GM18507 (cell line): ENCODE data around the gene PNO1.
"Not testable (repeated sequence)": the region's sequence is repeated elsewhere in the genome, so short reads cannot be mapped to it uniquely, and the experiment has no call there.

Experiments
- DNase-seq: peaks from one replicate; pipeline ENCODE4 v3.0.0; 2011; ENCODE audit warnings: low read depth; ENCODE audit not compliant: insufficient read length; ENCODE audit errors: extremely low spot score
- FAIRE-seq: peaks from 2 replicates; lab custom pipeline; 2011; peaks lifted over from hg19 to GRCh38; lab: Jason Lieb, UNC

PNO1 gene

GRCh38 chr2:68157402-68158133 is at the start of gene PNO1:
Gene PNO1 (plus strand): TSS chr2:68157888. CDS start chr2:68157935, 47 bp downstream.
- DNase-seq (peak; percentile 90), FAIRE-seq (peak; percentile 98)

DNA sequence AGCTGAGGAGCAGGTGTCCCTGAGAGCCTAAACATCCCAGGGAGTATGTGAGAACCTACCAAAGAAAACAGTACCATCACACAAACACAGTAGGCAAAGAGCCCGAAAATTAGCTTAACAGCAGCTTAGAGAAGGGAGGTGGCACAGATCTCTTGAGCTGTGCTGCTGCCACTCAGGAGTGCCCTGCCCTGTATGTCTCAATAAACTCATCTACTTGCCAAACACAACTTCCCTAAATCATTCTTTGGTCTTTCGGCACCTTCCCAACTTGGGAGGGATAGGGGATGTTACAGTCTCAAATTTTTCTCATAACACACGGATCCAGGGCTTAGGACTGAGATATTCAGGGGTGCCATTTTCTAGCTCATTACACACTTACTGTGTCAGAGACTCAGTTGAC is 49.6 kb upstream of the PNO1 start:
- no peak for FAIRE-seq

DNA sequence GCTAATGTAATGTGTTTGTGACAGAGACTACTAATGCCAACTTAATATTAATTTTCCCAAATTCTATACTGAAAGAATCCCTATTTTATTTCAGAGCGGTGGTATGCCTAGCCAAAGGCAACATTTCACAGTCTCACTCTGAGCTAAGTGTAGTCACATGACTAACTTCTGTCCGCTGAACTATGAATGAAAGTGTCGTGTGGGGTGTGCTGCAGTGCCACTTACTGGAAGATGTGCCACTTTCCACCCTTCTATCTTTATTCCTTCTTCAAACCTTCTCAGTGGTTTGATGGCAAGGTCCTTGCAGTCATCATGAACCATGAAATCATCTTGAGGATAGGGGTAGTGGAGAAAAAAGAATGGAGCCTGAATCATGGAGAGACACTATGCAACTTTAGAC is 47.6 kb upstream of the PNO1 start:
- DNase-seq (no peak), FAIRE-seq (peak; percentile 26)

More for the DNA sequence above, 49.6 kb upstream of the PNO1 start:
- no peak for DNase-seq

DNA sequence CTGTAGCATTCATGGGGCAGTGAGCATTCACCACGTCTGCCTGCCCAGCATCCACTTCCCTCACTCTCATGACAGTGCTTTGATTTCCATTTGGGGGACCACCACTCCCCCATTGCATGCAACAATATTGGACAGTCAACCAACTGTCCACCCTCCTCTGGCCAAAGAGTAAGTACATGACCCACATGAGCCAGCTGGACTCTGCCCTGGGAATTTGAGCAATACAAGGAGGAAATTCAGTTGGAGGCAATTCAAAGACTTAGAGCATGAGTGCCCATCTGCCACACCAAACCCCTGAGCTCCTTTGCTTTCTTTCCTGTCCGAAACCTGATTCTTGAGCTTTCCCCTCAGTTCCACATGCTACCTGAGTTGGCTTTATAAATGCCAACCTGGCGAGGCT is 41.7 kb upstream of the PNO1 start:
- no peak for FAIRE-seq
- DNase-seq: no peak

- DNase-seq, FAIRE-seq: not testable (repeated sequence)
Observed at GRCh38 chr2:68117922-68118321, 39.8 kb upstream of the PNO1 start.

- FAIRE-seq: no peak
- no peak for DNase-seq
Observed at GRCh38 chr2:68118816-68119215, 38.9 kb upstream of the PNO1 start.

DNA sequence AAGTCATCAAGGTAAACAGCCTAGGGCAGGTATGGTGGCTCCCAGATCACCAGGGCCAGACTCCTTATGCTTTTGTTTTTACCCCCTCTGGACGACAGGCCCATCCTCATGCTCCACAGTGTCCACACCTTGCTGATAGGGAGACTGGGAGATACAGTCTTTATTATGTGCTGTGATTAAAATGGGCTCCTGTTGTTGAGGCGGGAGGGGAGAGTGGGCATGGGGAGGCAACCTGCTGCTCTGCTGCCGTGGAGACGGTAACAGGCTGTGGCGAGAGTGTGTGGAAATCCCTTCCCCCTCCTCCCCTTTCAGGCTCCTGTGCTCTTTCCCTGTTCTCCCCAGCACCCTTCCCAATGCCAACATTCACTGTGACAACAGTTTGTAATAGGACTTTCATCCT is 38.2 kb upstream of the PNO1 start:
- no peak for DNase-seq
- no peak for FAIRE-seq

DNA sequence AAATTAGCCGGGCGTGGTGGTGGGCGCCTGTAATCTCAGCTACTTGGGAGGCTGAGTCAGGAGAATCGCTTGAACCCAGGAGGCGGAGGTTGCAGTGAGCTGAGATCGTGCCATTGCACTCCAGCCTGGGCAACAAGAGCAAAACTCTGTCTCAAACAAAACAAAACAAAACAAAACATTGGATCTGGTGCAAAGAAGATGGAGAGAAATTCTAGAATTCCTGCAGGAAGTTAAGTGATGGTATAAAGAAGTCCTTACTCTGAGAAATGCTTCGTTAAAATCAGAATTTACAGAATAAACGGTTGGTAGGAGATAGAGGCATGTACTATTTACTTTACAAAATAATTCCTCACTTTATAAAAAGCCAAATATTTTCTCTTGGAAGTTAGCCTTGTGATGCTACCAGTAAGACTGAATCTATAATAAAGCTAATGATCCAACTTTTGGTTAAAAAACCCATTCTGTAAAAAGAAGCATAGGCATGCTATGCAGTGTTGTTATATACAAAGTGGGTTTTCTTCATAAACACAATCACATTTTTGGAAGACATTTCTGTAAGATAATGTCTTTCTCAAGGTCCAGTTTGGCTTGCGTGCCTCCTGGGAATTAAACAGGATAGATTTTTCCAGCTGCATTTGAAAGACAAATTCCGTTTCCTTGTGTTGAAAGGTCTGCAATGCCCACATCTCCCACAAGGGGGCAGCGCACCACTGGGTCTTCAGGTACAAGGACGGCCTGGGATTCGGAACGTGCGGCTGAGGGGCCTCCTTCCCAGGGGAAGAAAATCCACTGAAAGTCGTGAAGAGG is 35.6 kb upstream of the PNO1 start:
- peak; percentile 81 for FAIRE-seq
- DNase-seq: peak; percentile 44

- DNase-seq: no peak
- no peak for FAIRE-seq
Observed at GRCh38 chr2:68122680-68122964, 35.1 kb upstream of the PNO1 start.

DNA sequence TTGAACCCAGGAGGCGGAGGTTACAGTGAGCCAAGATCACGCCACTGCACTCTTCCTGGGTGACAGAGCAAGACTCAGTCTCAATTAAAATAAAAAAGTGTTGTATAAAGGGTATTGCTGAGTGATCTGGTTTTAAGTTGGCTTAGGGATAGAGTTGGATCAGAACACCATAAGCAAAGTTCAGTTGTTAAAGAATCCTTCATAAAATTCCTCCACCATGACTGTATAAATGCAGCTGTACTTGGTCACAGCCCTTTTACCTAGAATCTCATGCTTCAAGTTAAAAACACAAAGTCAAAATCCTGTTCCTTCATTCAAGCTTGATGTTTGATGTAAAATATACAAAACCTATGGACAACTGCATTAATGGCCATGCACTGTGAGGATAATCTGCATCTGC is 33.4 kb upstream of the PNO1 start:
- DNase-seq (no peak), FAIRE-seq (no peak)

DNA sequence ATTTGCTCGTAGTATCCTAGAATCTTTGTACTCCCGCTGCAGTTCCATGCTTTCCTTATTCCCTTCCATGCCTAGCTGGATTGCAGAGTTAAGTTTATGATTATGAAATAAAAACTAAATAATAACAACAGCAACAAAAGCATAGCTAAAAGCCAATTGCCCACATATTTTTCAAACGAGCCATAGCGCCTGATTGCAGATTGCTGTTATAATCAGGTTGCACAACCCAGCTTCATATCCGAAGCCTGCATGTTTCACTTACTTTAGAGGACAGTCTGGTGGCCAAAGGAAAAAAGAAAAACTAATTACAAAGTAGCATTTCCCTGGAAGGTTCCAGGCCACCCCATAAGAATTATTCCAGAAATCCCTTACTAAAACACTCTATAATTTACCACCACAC is 31.9 kb upstream of the PNO1 start:
- FAIRE-seq: no peak

GRCh38 chr2:68126561-68126960 is 31.1 kb upstream of the PNO1 start:
- DNase-seq (no peak), FAIRE-seq (no peak)

More for the DNA sequence above, 31.9 kb upstream of the PNO1 start:
- no peak for DNase-seq

DNA sequence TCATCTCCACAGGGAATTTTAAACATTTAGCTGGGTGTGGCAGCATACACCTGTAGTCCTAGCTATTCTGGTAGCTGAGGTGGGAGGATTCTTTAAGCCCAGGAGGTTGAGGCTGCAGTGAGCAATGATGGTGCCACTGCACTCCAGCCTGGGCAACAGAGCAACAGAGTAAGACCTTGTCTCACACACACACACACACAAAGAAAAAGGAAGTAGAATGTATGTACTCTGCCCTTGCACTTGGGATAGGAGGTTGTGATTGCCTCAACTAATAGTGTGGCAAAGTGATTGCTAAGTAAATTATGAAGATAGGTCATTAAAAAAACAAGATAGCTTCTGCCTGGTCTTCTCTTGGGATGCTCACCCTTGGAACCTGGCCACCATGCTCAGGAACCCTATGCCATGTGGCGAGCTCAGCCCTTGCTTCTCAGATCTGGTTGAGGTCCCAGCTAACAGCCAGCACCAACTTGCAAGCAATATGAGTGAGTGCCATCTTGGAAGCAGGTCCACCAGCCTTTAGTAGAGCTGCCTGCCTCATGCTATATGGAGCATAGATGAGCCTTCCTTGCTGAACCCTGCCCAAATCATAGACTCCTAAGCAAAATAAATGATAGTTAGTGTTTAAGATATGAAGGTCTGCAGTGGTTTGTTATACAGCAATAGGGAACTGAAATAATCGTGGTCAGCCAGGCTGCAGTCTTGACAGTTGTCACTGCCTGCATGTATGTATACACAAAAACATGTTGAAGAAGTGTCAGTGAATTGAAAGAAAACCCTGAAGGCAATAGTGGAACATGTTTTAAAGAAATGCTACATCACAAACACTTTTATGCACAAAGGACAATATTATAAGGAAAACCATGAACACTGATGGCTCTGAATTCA is 30.1 kb upstream of the PNO1 start:
- DNase-seq (no peak), FAIRE-seq (peak; percentile 78)

DNA sequence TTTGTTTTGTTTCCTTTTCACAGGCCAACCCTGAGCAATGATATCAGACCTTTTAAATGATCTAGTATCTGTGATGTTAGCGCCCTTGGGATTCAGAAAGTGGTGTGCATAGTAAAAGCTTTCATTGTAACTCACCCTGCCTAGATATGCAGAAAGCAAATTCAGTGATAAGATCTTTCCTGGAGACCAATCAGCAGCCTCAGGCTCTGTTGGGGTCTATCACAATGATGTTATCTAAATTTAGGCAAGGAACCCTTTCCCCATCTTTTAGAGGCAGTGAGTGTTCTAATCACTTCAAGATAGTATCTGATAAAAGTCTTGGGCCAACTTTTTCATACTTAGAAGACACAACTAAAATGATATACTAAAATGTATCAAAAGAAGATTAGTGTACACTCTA is 23.6 kb upstream of the PNO1 start:
- DNase-seq (no peak), FAIRE-seq (no peak)

GRCh38 chr2:68134554-68134953 is 23.1 kb upstream of the PNO1 start:
- FAIRE-seq: no peak
- DNase-seq: no peak

GRCh38 chr2:68135448-68136320 is 22.0 kb upstream of the PNO1 start:
- DNase-seq: no peak
- FAIRE-seq: no peak

GRCh38 chr2:68141875-68142274 is 15.8 kb upstream of the PNO1 start:
- DNase-seq: no peak
- FAIRE-seq: no peak

- DNase-seq (no peak), FAIRE-seq (peak; percentile 57)
Observed at GRCh38 chr2:68151037-68151436, 6.7 kb upstream of the PNO1 start.

DNA sequence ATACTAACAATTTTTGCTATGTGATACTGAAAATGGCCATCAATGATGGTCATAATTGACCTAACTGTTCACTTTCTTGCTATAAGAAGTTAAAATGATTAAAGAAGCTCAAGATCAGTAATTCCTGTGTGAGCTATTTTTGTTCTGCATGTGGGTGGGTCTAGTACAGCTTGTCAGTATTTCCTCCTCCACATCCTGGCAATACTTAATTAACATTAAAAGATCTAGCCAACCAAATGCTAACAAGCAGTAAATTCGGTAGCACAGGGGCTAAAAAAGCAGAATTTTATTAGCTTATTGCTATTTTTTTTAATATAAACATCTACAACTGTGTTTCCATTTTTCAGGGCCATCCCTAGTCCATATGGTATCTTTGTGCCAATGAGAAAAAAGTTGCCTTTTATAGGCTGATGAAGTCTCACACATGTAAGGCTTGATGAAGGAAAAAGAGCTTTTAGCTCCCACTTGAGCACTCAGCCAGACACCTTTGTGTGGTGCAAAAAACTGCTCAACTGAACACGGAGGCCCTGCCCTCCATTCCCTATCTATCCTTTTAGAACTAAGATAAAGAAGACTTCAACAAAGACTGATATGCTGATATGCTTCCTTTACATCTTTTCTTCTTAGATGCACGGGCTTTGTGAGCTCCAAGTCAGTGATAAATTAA is 4.9 kb upstream of the PNO1 start:
- DNase-seq (no peak), FAIRE-seq (no peak)
